NCI-H2029 treated with DMSO at 0.1 percent for 48 hours (cell line): ENCODE results near the gene CAMTA1.

Experiments
- DNase-seq: peaks from one replicate; lab custom pipeline; 2025; lab: John Stamatoyannopoulos, UW

Gene CAMTA1

GRCh38 chr1:7477593-7477992 is 692.3 kb downstream of the CAMTA1 start:
- DNase-seq = no peak

GRCh38 chr1:7478142-7478790 is 693.0 kb downstream of the CAMTA1 start:
- DNase-seq = no peak

- no peak for DNase-seq
These were observed 693.7 kb downstream of the CAMTA1 start for GRCh38 chr1:7478809-7479499.

- no peak for DNase-seq
These were observed 694.3 kb downstream of the CAMTA1 start for GRCh38 chr1:7479571-7479970.

GRCh38 chr1:7481194-7481593 is 695.9 kb downstream of the CAMTA1 start:
- DNase-seq = no peak

- no peak for DNase-seq
These were observed 696.8 kb downstream of the CAMTA1 start for GRCh38 chr1:7482077-7482476.

- DNase-seq = no peak
These were observed 697.7 kb downstream of the CAMTA1 start for GRCh38 chr1:7482772-7483495.

- no peak for DNase-seq
These were observed 698.6 kb downstream of the CAMTA1 start for GRCh38 chr1:7483634-7484383.

GRCh38 chr1:7485086-7485780 is 700.0 kb downstream of the CAMTA1 start:
- no peak for DNase-seq

- DNase-seq = no peak
These were observed 700.6 kb downstream of the CAMTA1 start for GRCh38 chr1:7485826-7486225.

- DNase-seq = no peak
These were observed 702.7 kb downstream of the CAMTA1 start for GRCh38 chr1:7487766-7488474.

- no peak for DNase-seq
These were observed 703.2 kb downstream of the CAMTA1 start for GRCh38 chr1:7488475-7488842.

- no peak for DNase-seq
These were observed 704.3 kb downstream of the CAMTA1 start for GRCh38 chr1:7489586-7489985.

- DNase-seq = no peak
These were observed 705.3 kb downstream of the CAMTA1 start for GRCh38 chr1:7490576-7490975.

GRCh38 chr1:7491109-7491817 is 706.0 kb downstream of the CAMTA1 start:
- peak; percentile 86 for DNase-seq

GRCh38 chr1:7491818-7492173 is 706.5 kb downstream of the CAMTA1 start:
- no peak for DNase-seq

GRCh38 chr1:7493711-7494454 is 708.6 kb downstream of the CAMTA1 start:
- DNase-seq = no peak

- DNase-seq = no peak
These were observed 710.7 kb downstream of the CAMTA1 start for GRCh38 chr1:7495962-7496361.

- no peak for DNase-seq
These were observed 711.9 kb downstream of the CAMTA1 start for GRCh38 chr1:7497107-7497637.
